Fibroblast of the aortic adventitia (primary cell): ENCODE results near the gene SQOR. TPM values are rescaled to one million over a fixed set of nuclear protein-coding genes. Genes with fewer than 3 reads are reported as not detected.
A peak's percentile ranks its signal among the peaks of the same experiment; 100 is the strongest.

Source experiments
- DNase-seq: peaks from one replicate; pipeline ENCODE4 v3.0.0-alpha.2; 2010; ENCODE audit warnings: low read depth
- H3K4me3 ChIP-seq: 2 replicates; pipeline ENCODE4 v1.5.1; 2011; ENCODE audit warnings: low read depth, mild to moderate bottlenecking, control low read depth, low read length, moderate library complexity
- total RNA-seq: library from RNA; depleted of rRNA; stranded (reverse); fragments of >200 nt; gene quantifications from 2 replicates; pipeline ENCODE4 v1.2.3, GENCODE V29; 2012; ENCODE audit warnings: low replicate concordance
- TF ChIP-seq, protein P1 (sequence below): IDR thresholded peaks from 2 replicates; pipeline ENCODE4 v1.5.1; 2011; ENCODE audit warnings: mild to moderate bottlenecking, low read length, control low read depth, inconsistent platforms; ENCODE audit not compliant: insufficient read depth

SQOR gene
- total RNA-seq, 1 donor: 101 TPM

DNA sequence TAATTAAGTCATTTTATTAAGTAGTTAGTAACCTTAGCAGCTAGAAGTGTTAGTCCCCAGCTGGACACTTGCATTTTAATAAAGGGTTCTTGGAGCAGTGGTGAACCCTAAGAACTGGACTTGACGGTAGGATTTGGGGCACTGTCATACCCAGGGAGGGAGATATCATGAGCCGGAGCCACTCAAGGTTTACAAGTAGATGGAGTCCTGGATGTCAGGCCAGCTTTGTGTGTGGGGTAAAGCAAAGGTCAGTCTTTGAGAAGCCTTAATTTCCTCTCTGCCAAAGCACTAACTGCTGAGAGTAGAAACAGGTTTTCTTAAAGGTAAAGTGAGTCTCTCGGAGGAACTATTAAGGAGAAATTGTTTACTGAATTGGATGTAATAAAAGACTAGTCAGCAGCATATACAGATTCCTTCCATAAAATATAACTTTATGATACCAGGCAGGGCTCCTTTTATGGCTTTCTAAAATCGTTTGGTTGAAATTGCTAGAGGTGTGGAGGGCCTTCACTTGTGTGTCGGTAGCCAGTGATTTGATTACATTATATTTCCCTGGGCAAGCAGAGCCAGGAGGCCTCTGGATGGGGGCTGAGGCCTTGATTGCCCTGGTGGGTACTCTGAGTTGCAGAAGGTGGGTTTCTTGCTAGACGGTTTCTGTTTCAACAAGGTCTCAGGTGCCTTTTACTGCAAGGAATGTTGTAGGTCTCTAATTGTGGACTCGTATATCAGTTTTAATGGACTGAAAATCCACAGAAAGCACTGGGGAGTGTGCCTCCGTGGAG is 23.1 kb downstream of the SQOR start:
- no peak overlapping the region for H3K4me3 ChIP-seq

DNA sequence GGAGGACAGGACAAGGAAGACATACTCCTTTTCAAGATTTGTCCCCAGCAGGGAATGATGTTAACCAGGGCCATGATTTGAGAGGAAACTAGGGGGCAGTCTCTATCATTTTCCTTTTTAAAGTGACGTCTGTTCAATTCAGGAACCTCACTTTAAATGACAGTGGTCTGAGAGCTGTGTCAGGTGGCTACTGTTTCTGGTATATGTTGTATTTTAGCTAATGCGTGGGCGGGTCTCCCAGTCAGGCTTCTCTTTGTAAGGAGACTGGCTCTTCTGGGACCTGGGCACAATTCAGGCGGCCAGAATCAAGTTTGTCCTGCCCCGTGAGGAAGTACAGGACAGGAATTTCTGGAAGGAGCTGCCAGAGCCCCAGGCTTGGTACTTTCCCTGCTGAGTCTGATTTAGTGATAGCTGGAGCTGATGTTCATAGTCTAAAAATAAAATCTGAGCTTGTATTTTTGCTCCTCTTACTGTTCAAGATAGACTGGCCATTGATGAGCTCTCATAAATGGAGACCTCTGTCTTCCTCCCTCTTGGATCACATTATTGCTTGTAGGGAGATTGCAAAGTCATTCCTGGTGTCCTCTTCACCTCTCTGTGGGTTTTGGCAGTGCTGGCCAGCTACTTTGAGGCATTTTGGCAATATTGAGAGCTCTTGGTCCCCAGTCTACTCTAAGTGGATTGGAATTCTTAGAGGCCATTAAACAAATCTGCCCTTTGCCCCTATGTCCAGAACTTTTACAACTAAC is 25.6 kb downstream of the SQOR start:
- peak; percentile 46 for DNase-seq
- H3K4me3 ChIP-seq: no peak overlapping the region
- TF ChIP-seq, protein P1, sequence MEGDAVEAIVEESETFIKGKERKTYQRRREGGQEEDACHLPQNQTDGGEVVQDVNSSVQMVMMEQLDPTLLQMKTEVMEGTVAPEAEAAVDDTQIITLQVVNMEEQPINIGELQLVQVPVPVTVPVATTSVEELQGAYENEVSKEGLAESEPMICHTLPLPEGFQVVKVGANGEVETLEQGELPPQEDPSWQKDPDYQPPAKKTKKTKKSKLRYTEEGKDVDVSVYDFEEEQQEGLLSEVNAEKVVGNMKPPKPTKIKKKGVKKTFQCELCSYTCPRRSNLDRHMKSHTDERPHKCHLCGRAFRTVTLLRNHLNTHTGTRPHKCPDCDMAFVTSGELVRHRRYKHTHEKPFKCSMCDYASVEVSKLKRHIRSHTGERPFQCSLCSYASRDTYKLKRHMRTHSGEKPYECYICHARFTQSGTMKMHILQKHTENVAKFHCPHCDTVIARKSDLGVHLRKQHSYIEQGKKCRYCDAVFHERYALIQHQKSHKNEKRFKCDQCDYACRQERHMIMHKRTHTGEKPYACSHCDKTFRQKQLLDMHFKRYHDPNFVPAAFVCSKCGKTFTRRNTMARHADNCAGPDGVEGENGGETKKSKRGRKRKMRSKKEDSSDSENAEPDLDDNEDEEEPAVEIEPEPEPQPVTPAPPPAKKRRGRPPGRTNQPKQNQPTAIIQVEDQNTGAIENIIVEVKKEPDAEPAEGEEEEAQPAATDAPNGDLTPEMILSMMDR: no peak

More for the DNA sequence above, 23.1 kb downstream of the SQOR start:
- no peak for DNase-seq
- TF ChIP-seq, protein P1: no peak

DNA sequence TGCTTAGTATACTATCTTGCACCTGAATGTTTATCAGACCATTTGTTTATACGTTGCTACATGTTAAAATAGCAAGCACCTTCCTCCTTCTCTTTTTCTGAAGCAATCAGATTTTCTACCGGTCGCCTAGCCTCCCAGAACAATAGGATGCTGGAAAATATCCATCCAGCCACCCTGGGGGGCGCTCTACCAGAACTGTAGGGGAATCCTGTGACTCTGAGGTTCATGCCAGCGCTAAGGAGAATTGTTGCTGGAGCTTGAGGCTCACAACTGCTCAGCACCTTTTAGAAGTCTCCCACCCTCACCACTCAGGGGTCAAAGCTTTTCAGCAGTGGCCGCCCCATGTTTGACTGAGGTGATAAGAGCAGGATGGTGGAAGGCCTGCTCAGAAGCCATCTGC is 27.5 kb downstream of the SQOR start:
- DNase-seq: no peak
- no peak overlapping the region for H3K4me3 ChIP-seq
- TF ChIP-seq, protein P1: no peak

DNA sequence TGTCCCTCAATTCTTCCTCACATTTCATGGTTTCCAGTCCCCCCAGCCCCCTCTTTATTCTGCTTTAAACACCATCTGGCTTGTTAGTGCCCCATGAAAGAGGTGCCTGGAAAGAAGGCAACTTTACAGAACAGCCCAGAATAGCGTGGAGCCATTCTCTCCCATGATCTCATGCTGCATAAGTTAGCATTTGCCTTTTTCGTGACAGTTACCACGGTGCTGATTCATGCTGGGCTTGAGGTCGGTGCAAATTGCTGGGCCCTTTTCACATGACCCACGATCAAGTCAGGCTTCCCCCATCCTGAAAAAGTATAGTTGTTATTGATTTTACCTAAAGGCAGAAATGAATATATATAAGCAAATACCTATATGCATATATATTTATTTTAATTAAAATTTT is 29.6 kb downstream of the SQOR start:
- TF ChIP-seq, protein P1: no peak
- peak; percentile 37 for DNase-seq
- H3K4me3 ChIP-seq: no peak overlapping the region

DNA sequence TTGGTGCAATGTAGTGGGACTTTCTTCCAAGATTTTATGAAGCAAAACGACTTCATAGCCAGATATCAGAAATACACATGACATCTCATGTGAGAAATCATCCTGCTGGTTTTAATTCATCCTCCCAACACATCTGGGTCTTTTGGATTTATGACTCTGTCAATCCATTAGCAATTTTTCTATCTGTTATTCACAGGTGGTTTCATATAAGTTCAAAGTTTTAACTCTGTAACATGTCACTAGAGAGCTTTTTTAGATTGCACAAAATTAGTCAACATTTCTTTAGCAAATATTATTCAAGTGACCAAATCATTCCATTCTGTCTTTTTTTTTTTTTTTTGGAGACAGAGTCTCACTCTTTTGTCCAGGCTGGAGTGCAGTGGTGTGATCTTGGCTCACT is 30.4 kb downstream of the SQOR start:
- peak; percentile 4 for DNase-seq
- H3K4me3 ChIP-seq: no peak overlapping the region
- TF ChIP-seq, protein P1: no peak

DNA sequence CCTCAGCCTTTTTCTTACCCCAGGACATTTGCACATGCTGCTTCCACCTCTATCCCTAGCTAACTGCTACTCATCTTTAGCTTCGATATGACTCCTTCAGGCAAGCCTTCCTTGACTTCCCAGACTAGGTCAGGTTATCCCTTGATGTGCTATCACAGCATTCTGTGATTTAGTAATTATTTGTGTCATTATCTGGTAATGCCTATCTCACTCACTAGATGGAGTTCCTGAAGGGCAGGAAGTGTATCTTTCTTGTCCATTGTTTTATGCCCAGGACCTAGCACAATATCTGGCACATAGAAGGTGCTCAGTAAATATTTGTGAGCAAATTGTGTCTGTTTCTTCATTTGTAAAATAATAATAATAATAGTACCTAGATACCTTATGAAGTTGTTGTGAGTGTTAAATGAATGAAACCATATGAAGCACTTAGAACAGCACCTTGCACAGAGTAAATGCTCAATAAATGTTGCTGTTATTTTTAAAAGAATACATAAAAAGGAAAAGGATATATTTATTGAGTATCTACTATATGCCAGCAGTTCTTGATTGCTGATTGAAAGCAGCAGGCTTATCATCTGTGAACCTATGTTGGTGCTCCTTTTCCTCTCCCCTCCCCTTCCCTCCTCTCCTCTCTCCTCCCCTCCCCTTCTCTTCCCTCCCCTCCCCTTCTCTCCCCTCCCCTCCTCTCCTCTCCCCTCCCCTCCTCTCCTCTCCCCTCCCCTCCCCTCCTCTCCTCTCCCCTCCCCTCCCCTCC is 31.5 kb downstream of the SQOR start:
- DNase-seq: no peak
- H3K4me3 ChIP-seq: no peak overlapping the region
- TF ChIP-seq, protein P1: peak; percentile 5
